HepG2 (cell line): ENCODE data around the gene TBC1D2B. TPM values are rescaled to one million over a fixed set of nuclear protein-coding genes. Genes with fewer than 3 reads are reported as not detected.

ENCODE experiments used
- ARNT2 ChIP-seq: sonication (generic); formaldehyde crosslinking; IDR thresholded peaks from 2 replicates; pipeline ENCODE4 v1.8.0; 2022; ENCODE audit warnings: mild to moderate bottlenecking, low read depth, missing genetic modification reagents, moderate library complexity
- CBX5 ChIP-seq: sonication (generic); formaldehyde crosslinking; IDR thresholded peaks from 2 replicates; pipeline ENCODE4 v1.4.0; 2020; ENCODE audit warnings: missing genetic modification reagents, borderline replicate concordance
- CREB3 ChIP-seq: sonication (generic); formaldehyde crosslinking; IDR thresholded peaks from 2 replicates; pipeline ENCODE4 v1.5.0; 2020; ENCODE audit warnings: missing genetic modification reagents
- MEF2D ChIP-seq: sonication (generic); formaldehyde crosslinking; IDR thresholded peaks from 2 replicates; pipeline ENCODE4 v1.5.1; 2020; ENCODE audit warnings: mild to moderate bottlenecking, missing genetic modification reagents
- NFAT5 ChIP-seq: sonication (generic); formaldehyde crosslinking; IDR thresholded peaks from 2 replicates; pipeline ENCODE4 v1.4.0; 2020; ENCODE audit warnings: missing genetic modification reagents
- PPARG ChIP-seq: conservative IDR thresholded peaks from 2 replicates; pipeline ENCODE4 v1.6.1; 2016; ENCODE audit warnings: missing biosample characterization, missing genetic modification reagents
- SIX1 ChIP-seq: sonication (generic); formaldehyde crosslinking; IDR thresholded peaks from 2 replicates; pipeline ENCODE4 v1.4.0; 2020; ENCODE audit warnings: missing genetic modification reagents, borderline replicate concordance
- SNAPC4 ChIP-seq: sonication (generic); formaldehyde crosslinking; IDR thresholded peaks from 2 replicates; pipeline ENCODE4 v1.4.0; 2020; ENCODE audit warnings: mild to moderate bottlenecking, missing genetic modification reagents
- STAG1 ChIP-seq: sonication (generic); formaldehyde crosslinking; IDR thresholded peaks from 2 replicates; pipeline ENCODE4 v1.4.0; 2020; ENCODE audit warnings: missing genetic modification reagents
- THAP11 ChIP-seq: IDR thresholded peaks from 2 replicates; pipeline ENCODE4 v1.6.1; 2016; ENCODE audit warnings: missing biosample characterization, missing genetic modification reagents
- ZMYM2 ChIP-seq: sonication (generic); formaldehyde crosslinking; IDR thresholded peaks from 2 replicates; pipeline ENCODE4 v1.8.0; 2022; ENCODE audit warnings: mild to moderate bottlenecking, missing genetic modification reagents
- ZNF350 ChIP-seq: sonication (generic); formaldehyde crosslinking; IDR thresholded peaks from 2 replicates; pipeline ENCODE4 v1.4.0; 2020; ENCODE audit warnings: mild to moderate bottlenecking, low read depth, missing genetic modification reagents, borderline replicate concordance
- ZNF569 ChIP-seq: sonication (generic); formaldehyde crosslinking; IDR thresholded peaks from 2 replicates; pipeline ENCODE4 v1.5.0; 2020; ENCODE audit warnings: mild to moderate bottlenecking, missing genetic modification reagents, moderate library complexity, borderline replicate concordance
- ZNF597 ChIP-seq: sonication (generic); formaldehyde crosslinking; IDR thresholded peaks from 2 replicates; pipeline ENCODE4 v1.5.0; 2020; ENCODE audit warnings: missing genetic modification reagents
- ZNF788 ChIP-seq: sonication (generic); formaldehyde crosslinking; IDR thresholded peaks from 2 replicates; pipeline ENCODE4 v1.5.0; 2020; ENCODE audit warnings: mild to moderate bottlenecking, missing genetic modification reagents, borderline replicate concordance
- polyA plus RNA-seq, 8 experiments: library from polyadenylated mRNA; depleted of rRNA in 3 of 8; stranded (reverse) in 7 of 8; unstranded in 1 of 8; fragments of >200 nt; fragmentation: Illumina TruSeq in 4 of 8; extraction: Trizol in 4 of 8; gene quantifications; 2 replicates each; pipeline versions ENCODE4 v1.2.1 to v1.2.3, GENCODE V29; 2011 to 2016; ENCODE audit warnings: low read depth in 4 of 8, missing spikeins in 1 of 8, mixed read lengths in 1 of 8; ENCODE audit not compliant: insufficient read depth in 1 of 8
- total RNA-seq, 5 experiments: library from RNA; depleted of rRNA; stranded (reverse); fragments of >200 nt; fragmentation: Illumina TruSeq; extraction: Trizol; gene quantifications; 2 replicates each; pipeline ENCODE4 v1.2.3, GENCODE V29; 2016; ENCODE audit warnings: low read depth in 1 of 5

Gene TBC1D2B
- total and polyA plus RNA-seq, 2 of the 13 experiments (the other 11 are each of a cell fraction or from before 2014, with no cell fraction given), result 10.1 to 14.4 TPM

- no peak for TF ChIP-seq SNAPC4
- peak; percentile 62 for TF ChIP-seq THAP11 (CRISPR knock-in tag)
- TF ChIP-seq ZNF788 (CRISPR knock-in tag), result 0 out of 2 replicates have a peak, but pooled peaks have one; percentile 38
- TF ChIP-seq SIX1 (CRISPR knock-in tag), result no peak
- no peak for TF ChIP-seq ZMYM2
- TF ChIP-seq ZNF597 (CRISPR knock-in tag), result no peak
- peak; percentile 24; the same call in 1 of the 2 replicates for TF ChIP-seq STAG1 (CRISPR knock-in tag)
- TF ChIP-seq ZNF569, result no peak
- TF ChIP-seq CBX5 (CRISPR knock-in tag), result no peak
- no peak for TF ChIP-seq MEF2D (CRISPR knock-in tag)
- TF ChIP-seq NFAT5 (CRISPR knock-in tag), result no peak
- no peak for TF ChIP-seq CREB3 (CRISPR knock-in tag)
- TF ChIP-seq ARNT2, result no peak
- 0 out of 2 replicates have a peak, but pooled peaks have one; percentile 23 for TF ChIP-seq ZNF350
- TF ChIP-seq PPARG (CRISPR knock-in tag), result peak; percentile 89
Measured at GRCh38 chr15:78012643-78013077, 64.9 kb downstream of the TBC1D2B start (continued).
